ENCODE results near the gene TSC22D3.

DNA sequence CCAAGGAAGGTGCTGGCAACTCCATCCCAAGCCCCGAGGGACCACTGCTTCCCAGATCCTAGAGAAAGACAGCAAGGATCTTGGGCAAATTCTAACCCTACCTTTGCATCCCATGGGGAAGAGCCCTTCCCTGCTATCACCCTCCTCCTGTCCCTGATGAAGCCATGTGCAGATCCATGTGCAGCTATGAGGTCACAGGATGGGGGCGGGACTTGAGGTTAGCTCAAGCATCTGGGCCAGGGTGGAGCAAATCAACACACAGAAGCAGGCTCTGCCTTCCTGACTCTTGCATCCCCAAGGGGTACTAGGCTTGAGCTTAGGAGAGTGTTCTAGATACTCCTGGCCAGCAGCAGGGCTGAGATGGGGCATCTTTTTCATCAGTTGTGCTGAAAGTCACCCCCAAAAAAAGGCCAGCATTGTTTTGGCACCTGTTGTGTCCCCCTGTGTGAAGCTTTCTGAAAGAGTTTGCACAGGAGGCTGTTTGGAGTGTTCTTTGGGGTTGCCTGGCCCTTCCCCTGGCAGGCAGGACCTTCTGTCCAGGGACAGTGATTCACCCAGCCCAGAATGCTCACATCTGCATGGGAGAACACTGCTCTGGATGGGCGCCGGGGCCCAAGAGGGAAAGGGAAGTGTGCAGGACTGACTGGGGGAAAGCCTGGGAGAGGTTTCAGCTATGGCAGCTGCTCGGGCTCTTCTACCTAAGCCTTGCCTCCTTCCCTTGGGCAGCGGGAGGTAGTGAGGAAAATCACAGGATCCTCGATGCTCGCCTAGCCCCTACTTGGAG is 96.4 kb downstream of the TSC22D3 start:
- no peak for TF ChIP-seq POLR2A (IDR thresholded peaks at IDR 0.05)
- TF ChIP-seq, protein P1, sequence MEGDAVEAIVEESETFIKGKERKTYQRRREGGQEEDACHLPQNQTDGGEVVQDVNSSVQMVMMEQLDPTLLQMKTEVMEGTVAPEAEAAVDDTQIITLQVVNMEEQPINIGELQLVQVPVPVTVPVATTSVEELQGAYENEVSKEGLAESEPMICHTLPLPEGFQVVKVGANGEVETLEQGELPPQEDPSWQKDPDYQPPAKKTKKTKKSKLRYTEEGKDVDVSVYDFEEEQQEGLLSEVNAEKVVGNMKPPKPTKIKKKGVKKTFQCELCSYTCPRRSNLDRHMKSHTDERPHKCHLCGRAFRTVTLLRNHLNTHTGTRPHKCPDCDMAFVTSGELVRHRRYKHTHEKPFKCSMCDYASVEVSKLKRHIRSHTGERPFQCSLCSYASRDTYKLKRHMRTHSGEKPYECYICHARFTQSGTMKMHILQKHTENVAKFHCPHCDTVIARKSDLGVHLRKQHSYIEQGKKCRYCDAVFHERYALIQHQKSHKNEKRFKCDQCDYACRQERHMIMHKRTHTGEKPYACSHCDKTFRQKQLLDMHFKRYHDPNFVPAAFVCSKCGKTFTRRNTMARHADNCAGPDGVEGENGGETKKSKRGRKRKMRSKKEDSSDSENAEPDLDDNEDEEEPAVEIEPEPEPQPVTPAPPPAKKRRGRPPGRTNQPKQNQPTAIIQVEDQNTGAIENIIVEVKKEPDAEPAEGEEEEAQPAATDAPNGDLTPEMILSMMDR (IDR thresholded peaks at IDR 0.05): no peak
